SIG-M5 treated with dmso at 0.1 percent for 504 hours (cell line): ENCODE results near the gene GALNT7.
A peak's percentile ranks its signal among the peaks of the same experiment; 100 is the strongest.

Experiments
- DNase-seq: peaks from one replicate; lab custom pipeline; 2025; ENCODE audit not compliant: unreplicated experiment; lab: John Stamatoyannopoulos, UW

GALNT7 gene

GRCh38 chr4:173334085-173334890 is 165.7 kb downstream of the GALNT7 start, which contains the start of gene HMGB2:
HMGB2 (minus strand) TSS chr4:173334358; CDS start chr4:173333649, 709 bp downstream.
- peak; percentile 99 for DNase-seq

DNA sequence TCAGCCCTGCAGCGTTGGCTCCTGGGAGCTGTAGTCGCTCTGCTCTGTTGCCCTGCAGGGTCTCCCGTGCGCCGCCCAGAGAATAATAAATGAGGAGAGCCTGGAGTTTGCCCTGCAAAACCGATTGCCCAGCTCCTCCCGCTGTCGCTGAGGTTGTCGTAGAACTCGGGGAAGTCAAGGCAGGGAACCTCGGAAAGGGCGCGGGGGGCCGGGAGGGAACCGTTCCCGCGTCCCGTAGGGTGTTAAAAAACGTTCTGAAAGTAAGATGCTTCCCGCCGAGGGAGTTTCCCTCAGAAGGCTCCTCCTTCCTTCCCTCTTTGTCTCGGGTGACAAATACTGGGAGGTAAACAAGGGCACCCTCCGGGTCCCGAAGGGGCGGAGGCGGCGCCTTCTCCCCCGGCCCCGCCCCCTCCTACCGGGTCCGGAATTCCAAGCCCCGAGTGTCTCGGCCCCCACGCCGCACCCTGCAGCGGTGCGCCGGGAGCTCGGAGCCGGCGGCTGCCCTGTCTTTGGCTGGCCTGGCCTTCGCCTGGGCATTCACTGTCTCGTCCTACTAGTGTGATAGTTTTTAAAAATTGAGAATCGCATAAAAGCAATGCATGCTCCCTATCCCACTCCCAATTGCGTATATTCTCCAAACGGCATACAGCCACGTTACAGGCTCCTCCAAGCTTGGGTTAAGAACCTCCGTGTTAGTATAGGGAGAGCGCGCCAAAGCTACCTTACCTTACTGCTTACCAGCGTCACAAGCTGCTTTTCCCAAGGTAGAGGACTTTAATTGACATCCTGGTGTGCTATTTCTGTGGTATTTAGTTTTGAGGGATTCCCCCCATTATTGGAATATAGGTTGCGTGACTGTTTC is 166.5 kb downstream of the GALNT7 start:
- peak; percentile 79 for DNase-seq

- DNase-seq = no peak
These were observed 168.9 kb downstream of the GALNT7 start for GRCh38 chr4:173337463-173337862.

- no peak for DNase-seq
These were observed 175.3 kb downstream of the GALNT7 start for GRCh38 chr4:173343832-173344397.

DNA sequence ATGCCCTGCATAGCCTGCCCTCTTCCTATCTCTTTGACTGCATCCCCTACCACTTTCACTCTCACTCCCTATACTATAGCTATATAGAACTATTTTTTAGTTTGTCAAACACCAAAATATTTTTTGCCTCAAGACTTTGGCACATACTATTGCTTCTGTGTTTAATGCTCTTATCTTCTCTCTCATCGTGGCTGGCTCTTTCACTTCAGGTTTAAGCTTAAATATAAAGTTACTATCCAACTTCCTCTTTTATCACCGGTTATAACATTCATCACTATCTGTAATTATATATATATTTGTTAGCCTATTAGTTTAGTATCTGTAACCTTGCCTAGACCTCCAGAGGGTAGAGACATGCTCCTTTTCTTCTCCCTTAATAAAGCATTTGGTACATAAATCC is 177.0 kb downstream of the GALNT7 start:
- peak; percentile 11 for DNase-seq

GRCh38 chr4:173346074-173346473 is 177.5 kb downstream of the GALNT7 start:
- DNase-seq = no peak

GRCh38 chr4:173347467-173347866 is 178.9 kb downstream of the GALNT7 start:
- no peak for DNase-seq

GRCh38 chr4:173357939-173358338 is 189.3 kb downstream of the GALNT7 start:
- DNase-seq = no peak

DNA sequence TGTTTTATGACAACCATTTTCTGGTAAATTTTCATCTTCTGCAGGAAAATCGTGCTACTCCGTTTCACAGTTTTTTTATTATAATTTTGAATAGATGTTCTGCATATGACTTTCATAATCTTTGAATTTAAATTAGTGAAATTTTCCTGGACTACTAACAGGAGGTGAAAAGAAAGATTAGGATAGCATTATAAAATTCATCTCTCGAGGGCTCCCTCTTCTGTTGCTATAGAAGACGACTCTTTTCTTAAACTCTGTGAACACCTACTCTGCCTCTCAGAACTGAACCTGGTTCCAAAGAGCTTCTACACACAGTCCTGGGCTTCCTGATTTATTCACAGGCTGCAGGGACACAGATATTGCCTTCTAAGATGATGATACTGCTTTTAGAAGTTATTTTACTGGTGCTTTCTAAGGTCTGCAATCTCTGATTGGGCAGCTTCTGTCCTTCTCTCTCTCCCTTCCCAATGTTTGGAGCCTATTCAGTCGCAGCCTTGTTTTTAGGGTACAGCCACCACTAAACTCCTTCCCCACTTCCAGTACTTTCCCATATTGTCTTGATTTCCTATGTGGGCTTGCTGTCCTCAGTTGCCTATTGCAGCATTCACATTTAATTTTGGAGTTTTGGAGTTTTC is 192.1 kb downstream of the GALNT7 start:
- peak; percentile 11 for DNase-seq

- DNase-seq = no peak
These were observed 194.1 kb downstream of the GALNT7 start for GRCh38 chr4:173362666-173363065.

- DNase-seq = no peak
These were observed 196.9 kb downstream of the GALNT7 start for GRCh38 chr4:173365359-173365996.

GRCh38 chr4:173367285-173367684 is 198.7 kb downstream of the GALNT7 start:
- no peak for DNase-seq

DNA sequence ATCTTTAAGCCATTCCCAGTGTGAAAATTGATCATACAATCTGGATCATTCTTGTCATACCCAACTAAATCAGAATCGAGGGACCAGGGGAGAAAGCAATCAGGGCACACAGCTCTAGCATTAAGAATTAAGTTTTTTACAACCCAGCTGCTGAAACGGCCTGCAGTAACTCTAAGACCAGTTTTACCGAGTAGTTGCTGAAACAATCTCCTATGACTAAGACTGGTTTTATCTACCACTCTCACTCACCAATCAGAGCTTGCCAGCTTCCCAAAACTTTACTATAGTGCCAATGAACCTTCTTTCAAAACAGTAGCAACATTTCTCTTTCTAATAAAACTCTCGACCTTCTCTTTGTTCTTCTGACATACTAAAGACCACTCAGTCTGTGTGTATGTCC is 199.3 kb downstream of the GALNT7 start:
- DNase-seq = peak; percentile 4

- DNase-seq = no peak
These were observed 201.5 kb downstream of the GALNT7 start for GRCh38 chr4:173370130-173370476.

- DNase-seq = peak; percentile 94
These were observed 202.1 kb downstream of the GALNT7 start, which contains the start of gene SAP30 for GRCh38 chr4:173370477-173371291. SAP30 (plus strand) TSS chr4:173370954; CDS start chr4:173371183, 229 bp downstream.

DNA sequence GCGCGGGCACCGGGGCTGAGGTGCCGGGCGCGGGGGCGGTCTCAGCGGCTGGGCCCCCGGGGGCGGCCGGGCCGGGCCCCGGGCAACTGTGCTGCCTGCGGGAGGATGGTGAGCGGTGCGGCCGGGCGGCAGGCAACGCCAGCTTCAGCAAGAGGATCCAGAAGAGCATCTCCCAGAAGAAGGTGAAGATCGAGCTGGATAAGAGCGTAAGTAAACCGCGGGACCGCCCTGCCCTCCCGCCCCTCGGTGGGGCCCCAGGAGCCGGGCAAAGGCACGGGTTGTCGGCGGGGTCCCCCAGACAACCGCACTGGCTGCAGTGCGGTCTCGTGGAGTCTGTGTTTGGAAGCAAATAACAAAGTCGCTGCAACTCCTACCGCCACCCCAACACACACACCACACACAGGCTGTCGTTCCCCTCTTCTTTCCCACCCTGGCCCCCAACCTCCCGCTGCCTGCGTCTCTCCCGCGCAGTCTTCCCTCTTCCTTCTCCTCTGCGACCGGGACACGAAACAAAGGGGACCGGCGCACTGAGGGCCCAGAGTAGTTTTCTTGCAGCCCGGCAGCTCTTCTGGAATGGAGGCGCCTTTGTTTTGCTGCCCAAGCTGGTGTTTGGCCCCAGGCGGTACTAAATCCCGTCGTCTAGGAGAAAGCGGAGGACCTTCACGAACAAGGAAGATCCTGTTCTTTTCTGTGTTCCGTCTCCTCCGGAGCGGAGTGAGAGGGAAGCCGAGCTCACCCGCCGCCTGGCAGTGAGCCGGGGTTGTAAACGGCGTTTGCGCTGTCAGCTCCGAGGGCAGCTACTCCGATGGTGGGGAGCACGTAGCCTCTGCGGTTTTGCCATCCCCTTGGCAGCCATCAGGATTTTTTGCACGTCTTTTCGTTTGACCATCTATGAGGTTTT is 202.9 kb downstream of the GALNT7 start:
- peak; percentile 53 for DNase-seq
